ENCODE results near the gene DENND2A. TPM values are rescaled to one million over a fixed set of nuclear protein-coding genes. Genes with fewer than 3 reads are reported as not detected.

The DENND2A gene
- total RNA-seq, 4 donors from 2014 or later = 25.2 to 83.5 (median 46.5) TPM

DNA sequence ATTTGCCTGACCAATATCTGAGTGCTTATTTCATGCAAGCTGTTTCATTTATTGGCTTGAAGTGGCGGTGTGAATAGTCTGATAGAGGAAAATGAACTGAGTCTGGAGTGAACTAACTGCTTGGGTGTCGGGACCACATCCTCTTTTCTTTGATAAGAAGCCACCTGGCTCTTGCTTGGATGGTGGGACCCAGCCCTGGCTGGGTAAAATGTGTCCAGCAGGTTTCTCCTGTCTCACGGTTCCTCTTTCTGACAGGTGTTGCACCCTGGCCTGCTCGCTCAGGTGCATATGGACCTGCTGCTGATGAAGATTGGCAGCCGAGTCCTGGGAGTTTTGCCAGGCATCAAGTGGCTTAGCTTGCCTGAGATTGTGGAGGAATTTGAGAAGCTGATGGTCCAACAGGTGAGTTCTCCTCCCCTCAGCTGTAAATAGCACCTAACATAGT is 33.8 kb upstream of the DENND2A start:
- Histone ChIP-seq H3K4me1 (peaks cover 0 to 47% (median 5%) of the 10 kb centered on the region in 3 donors), H3K36me3 (peaks cover 0 to 32% of the 10 kb centered on the region in 2 donors), H3K27me3 (no peaks in the 10 kb centered on the region), H3K9me3 (no peaks in the 10 kb centered on the region), H3K4me3 (no peak overlapping the region), H3K27ac (peak overlapping the region in 3 of 4 donors; percentile 86 to 90 (median 87))
- ATAC-seq = no peak
- 83% methylated on average over 5 of the region's 5 CpGs; no CpG with 5 or more reads in 1 of the 2 donors for WGBS, 2 donors (ENCODE audit: low coverage in 1 of 2)
- TF ChIP-seq EP300 (IDR thresholded peaks at IDR 0.05) (no peak), POLR2A (IDR thresholded peaks at IDR 0.05) (no peak), POLR2AphosphoS5 (IDR thresholded peaks at IDR 0.05) (no peak)
- TF ChIP-seq, protein P1, sequence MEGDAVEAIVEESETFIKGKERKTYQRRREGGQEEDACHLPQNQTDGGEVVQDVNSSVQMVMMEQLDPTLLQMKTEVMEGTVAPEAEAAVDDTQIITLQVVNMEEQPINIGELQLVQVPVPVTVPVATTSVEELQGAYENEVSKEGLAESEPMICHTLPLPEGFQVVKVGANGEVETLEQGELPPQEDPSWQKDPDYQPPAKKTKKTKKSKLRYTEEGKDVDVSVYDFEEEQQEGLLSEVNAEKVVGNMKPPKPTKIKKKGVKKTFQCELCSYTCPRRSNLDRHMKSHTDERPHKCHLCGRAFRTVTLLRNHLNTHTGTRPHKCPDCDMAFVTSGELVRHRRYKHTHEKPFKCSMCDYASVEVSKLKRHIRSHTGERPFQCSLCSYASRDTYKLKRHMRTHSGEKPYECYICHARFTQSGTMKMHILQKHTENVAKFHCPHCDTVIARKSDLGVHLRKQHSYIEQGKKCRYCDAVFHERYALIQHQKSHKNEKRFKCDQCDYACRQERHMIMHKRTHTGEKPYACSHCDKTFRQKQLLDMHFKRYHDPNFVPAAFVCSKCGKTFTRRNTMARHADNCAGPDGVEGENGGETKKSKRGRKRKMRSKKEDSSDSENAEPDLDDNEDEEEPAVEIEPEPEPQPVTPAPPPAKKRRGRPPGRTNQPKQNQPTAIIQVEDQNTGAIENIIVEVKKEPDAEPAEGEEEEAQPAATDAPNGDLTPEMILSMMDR (IDR thresholded peaks at IDR 0.05) = no peak

DNA sequence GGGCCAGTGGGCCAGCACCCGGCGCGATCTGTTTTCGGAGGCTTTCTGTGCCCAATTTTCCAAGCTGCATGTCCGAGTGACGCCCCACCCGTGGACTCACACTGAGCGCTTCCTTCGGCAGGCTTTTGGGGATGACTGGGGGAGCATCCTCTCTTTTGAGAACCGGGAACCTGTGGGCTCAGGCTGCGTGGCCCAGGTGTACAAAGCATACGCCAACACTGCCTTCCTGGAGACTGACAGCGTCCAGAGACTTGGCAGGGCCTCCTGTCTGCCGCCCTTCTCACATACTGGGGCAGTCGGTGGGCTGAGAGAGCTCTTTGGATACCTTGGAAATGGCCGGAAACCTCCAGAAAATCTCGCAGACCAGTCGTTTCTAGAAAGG is 33.2 kb upstream of the DENND2A start:
- Histone ChIP-seq H3K9me3 (no peaks in the 10 kb centered on the region), H3K27me3 (no peaks in the 10 kb centered on the region), H3K27ac (peak overlapping the region; percentile 27 to 90 (median 86)), H3K4me1 (peaks cover 0 to 47% (median 5%) of the 10 kb centered on the region in 3 donors), H3K4me3 (peak overlapping the region; percentile 58 to 68), H3K36me3 (peaks cover 0 to 26% of the 10 kb centered on the region in 2 donors)
- no peak for TF ChIP-seq POLR2AphosphoS5 (IDR thresholded peaks at IDR 0.05)
- WGBS, 2 donors (ENCODE audit: low coverage in 1 of 2) = 8% methylated on average over 7 of the region's 18 CpGs; no CpG with 5 or more reads in 1 of the 2 donors
- ATAC-seq = no peak

DNA sequence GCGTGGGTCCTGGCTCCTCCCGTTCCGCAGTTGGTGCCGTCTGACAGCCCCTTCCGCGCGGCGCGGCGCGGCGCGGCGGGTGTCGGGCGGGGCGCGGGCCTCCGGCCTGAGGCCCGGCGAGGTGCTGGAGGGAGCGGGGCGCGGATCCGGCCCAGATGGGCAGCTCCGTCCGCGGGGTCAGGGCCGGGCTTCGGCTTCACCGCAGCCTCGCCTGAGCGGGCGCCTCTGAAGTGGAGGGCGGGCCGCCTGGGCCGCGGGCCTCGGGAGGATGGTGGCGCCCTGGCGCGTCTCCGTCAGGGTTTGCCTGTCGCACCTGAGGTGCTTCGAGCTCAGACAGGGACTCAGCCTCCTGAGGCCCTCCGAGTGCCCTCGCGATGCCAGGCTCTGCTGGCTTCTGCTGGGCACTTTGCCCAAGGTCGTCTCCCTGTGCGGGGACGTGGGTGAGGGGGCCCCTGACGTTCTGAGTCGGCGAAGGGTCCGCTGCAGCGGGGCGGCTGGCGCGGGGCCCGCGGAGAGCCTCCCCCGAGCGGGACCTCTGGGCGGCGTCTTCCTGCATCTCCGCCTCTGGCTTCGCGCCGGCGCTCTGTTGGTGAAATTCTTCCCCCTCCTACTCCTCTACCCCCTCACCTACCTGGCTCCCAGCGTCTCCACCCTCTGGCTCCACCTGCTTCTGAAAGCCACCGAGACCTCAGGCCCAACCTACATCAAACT is 32.6 kb upstream of the DENND2A start:
- no peaks in the 10 kb centered on the region for H3K9me3 ChIP-seq
- H3K27me3 ChIP-seq = no peaks in the 10 kb centered on the region
- TF ChIP-seq, protein P1 (IDR thresholded peaks at IDR 0.05) = peak in 1 of 4 experiments; percentile 4
- TF ChIP-seq POLR2AphosphoS5 (IDR thresholded peaks at IDR 0.05) = no peak
- ATAC-seq = peak; percentile 68
- H3K27ac ChIP-seq = peak overlapping the region; percentile 27 to 90 (median 86)
- 0% methylated on average over 8 of the region's 72 CpGs; no CpG with 5 or more reads in 1 of the 2 donors for WGBS, 2 donors (ENCODE audit: low coverage in 1 of 2)
- peaks cover 0 to 20% of the 10 kb centered on the region in 2 donors for H3K36me3 ChIP-seq
- peaks cover 0 to 47% (median 5%) of the 10 kb centered on the region in 3 donors for H3K4me1 ChIP-seq
- peak overlapping the region; percentile 58 to 68 for H3K4me3 ChIP-seq

DNA sequence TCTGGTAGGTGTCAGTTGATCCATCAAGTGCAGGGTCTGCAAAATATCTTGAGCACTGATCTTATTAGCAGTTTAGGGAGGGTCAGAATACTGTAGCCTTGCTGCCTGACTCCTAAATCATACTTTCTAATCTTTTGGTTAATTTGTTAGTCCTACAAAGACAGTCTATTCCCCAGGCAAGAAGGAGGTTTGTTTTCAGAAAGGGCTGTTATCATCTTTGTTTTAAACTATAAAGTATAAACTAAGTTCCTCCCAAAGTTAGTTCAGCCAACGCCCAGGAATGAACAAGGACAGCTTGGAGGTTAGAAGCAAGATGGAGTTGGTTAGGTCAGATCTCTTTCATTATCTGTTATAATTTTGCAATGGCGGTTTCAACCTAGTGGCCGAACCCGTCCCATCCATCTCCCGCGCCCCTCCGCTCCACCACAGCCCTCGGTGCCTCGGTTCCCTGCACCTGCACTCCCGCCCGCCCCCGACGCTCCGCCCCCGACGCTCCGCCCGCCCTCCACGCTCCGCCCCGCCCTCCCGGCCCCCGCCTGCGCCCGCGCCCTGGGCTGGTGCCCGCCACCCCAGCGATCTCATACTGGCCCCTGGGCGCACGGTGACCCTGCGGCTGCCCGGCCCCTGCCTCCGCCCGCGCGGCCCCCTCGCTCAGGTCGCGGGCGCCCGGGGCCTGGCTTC is 31.9 kb upstream of the DENND2A start, which contains the start of gene ADCK2:
Gene ADCK2 (plus strand): TSS at position 564 of the 681 bp plus-strand sequence. CDS start 386 bp downstream, outside the sequence.
- Histone ChIP-seq H3K4me3 (peak within 1 kb of the TSS; percentile 58 to 68), H3K27ac (peak within 1 kb of the TSS; percentile 27 to 90 (median 86)), H3K36me3 (peaks cover 0 to 13% of the 10 kb centered on the region in 2 donors), H3K27me3 (no peaks in the 10 kb centered on the region), H3K4me1 (peaks cover 0 to 47% (median 5%) of the 10 kb centered on the region in 3 donors), H3K9me3 (no peaks in the 10 kb centered on the region)
- peak; percentile 80 for ATAC-seq
- TF ChIP-seq POLR2A (IDR thresholded peaks at IDR 0.05) = peak; percentile 46
- TF ChIP-seq EP300 (IDR thresholded peaks at IDR 0.05) = no peak
- WGBS, 2 donors (ENCODE audit: low coverage in 1 of 2) = 3% methylated on average over 6 to 9 of the region's 41 CpGs

DNA sequence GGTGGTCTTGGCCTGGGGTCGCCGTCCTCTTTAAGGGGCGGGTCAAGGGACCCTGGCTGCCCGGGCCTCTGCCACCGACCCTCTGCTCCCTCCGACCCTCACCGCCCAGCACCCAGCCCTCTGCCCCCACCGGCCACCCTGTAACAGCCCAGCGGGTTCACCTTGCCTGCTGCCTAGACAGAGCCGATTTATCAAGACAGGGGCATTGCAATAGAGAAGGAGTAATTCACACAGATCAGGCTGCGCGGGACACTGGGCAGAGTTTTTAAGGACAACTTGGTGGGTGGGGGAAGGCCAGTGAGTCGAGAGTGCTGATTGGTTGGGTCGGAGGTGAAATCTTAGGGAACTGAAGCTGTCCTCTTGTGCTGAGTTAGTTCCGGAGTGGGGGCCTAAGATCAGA is 31.4 kb upstream of the DENND2A start:
- Histone ChIP-seq H3K4me1 (peaks cover 0 to 47% (median 5%) of the 10 kb centered on the region in 3 donors), H3K27ac (peak overlapping the region in 2 of 4 donors; percentile 86 to 87), H3K36me3 (peaks cover 0 to 9% of the 10 kb centered on the region in 2 donors), H3K9me3 (no peaks in the 10 kb centered on the region), H3K27me3 (no peaks in the 10 kb centered on the region), H3K4me3 (no peak overlapping the region)
- 40 to 81% methylated on average over 2 to 4 of the region's 15 CpGs for WGBS, 2 donors (ENCODE audit: low coverage in 1 of 2)
- no peak for ATAC-seq
- TF ChIP-seq EP300 (IDR thresholded peaks at IDR 0.05) = no peak
- no peak for TF ChIP-seq POLR2A (IDR thresholded peaks at IDR 0.05)
- TF ChIP-seq, protein P1 (IDR thresholded peaks at IDR 0.05) = no peak
- TF ChIP-seq POLR2AphosphoS5 (IDR thresholded peaks at IDR 0.05) = no peak

Data from gastroesophageal sphincter (tissue), 4 donors.